ENCODE measurements around the gene TOM1L2. TPM values are rescaled to one million over a fixed set of nuclear protein-coding genes. Genes with fewer than 3 reads are reported as not detected.

Gene TOM1L2
- total RNA-seq, 1 experiment from 2014 or later: 45.2 TPM

DNA sequence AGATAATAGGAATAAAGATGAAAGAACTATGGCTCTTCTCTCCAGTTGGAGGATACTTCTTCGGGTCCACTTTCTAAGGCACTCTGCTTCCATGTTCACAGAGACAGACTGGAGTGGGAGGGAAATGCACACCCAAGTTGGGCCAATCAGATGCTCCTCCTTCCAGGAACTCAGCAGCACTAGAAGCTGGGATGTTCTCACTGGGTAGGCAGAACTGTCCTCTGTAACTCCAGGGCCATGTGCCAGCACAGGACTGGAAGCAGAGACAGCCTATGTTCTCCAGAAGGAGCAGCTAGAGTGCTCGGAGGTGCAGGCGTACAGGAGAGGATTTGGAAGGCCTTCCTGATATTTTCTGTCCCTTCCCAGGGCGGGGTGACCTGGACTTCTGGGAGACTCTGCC is 85.5 kb downstream of the TOM1L2 start:
- intact Hi-C loops (cut with micrococcal nuclease; ENCODE audit: unreplicated experiment) (no loop called here), in situ Hi-C loops (cut with HindIII; ENCODE audit: low pct_unique_long_range_greater_than_20kb, low sequenced_read_pairs) (no loop called here)
- POLR2A ChIA-PET: interaction anchor here (0.6 kb wide), 1 partner anchor 69 kb away, joined by 3 read pairs; no protein-coding TSS in a partner anchor
- no peaks in the 10 kb centered on the region; the same call in 1 of the 2 replicates for H3K4me1 ChIP-seq (ENCODE audit: control insufficient read depth, insufficient read depth, low read length)
- H3K27ac ChIP-seq (ENCODE audit: low read length): no peak overlapping the region
- BruUV-seq (replicated peaks): no TSS peak
- CTCF ChIA-PET: no interaction called here
- no peak for TF ChIP-seq TCF7L2 (IDR thresholded peaks at IDR 0.05; ENCODE audit: low read depth, low read length)
- TF ChIP-seq, protein P1, sequence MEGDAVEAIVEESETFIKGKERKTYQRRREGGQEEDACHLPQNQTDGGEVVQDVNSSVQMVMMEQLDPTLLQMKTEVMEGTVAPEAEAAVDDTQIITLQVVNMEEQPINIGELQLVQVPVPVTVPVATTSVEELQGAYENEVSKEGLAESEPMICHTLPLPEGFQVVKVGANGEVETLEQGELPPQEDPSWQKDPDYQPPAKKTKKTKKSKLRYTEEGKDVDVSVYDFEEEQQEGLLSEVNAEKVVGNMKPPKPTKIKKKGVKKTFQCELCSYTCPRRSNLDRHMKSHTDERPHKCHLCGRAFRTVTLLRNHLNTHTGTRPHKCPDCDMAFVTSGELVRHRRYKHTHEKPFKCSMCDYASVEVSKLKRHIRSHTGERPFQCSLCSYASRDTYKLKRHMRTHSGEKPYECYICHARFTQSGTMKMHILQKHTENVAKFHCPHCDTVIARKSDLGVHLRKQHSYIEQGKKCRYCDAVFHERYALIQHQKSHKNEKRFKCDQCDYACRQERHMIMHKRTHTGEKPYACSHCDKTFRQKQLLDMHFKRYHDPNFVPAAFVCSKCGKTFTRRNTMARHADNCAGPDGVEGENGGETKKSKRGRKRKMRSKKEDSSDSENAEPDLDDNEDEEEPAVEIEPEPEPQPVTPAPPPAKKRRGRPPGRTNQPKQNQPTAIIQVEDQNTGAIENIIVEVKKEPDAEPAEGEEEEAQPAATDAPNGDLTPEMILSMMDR (IDR thresholded peaks at IDR 0.05): no peak
- TF ChIP-seq REST (IDR thresholded peaks at IDR 0.05; ENCODE audit: insufficient read depth in 1 of 2, low read depth in 2 of 2, low read length in 1 of 2): no peak
- TF ChIP-seq SIN3A (IDR thresholded peaks at IDR 0.05; ENCODE audit: borderline replicate concordance, insufficient read depth, low read depth, low read length): no peak
- no peak for TF ChIP-seq POLR2AphosphoS5 (IDR thresholded peaks at IDR 0.05; ENCODE audit: low read depth, low read length)
- no peak overlapping the region for H3K4me3 ChIP-seq (ENCODE audit: low read depth in 2 of 2, low read length in 2 of 2)
- H3K27me3 ChIP-seq (ENCODE audit: control insufficient read depth, insufficient read depth, low read length): no peaks in the 10 kb centered on the region
- H3K9me3 ChIP-seq (ENCODE audit: control insufficient read depth, insufficient read depth, low read depth, low read length): no peaks in the 10 kb centered on the region
- ATAC-seq (no peak), DNase-seq (ENCODE audit: low read depth, low spot score) (no peak)
- no peaks in the 10 kb centered on the region for H3K36me3 ChIP-seq (ENCODE audit: control insufficient read depth, insufficient read depth, low read length)

DNA sequence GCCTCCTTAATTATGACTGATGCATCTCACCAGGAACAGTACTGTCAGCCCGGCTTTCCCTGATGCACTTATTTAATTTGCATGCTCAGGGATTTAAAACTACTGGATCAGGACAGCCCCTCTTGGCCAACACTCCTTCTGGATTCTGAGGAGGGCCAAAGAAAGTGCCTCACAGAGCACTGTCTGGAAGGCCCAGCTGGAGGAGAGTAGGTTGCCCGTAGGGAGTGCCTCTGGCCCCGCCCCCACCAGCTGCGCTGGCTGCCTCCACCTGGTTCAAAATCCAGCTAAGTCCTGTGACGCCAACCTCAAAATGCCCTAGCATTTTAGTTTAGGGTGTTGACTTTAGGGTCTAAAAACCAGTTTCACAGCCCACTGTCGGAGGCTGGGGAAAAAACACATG is 86.0 kb downstream of the TOM1L2 start:
- intact Hi-C loops (cut with micrococcal nuclease; ENCODE audit: unreplicated experiment): no loop called here
- H3K4me3 ChIP-seq (ENCODE audit: low read depth in 2 of 2, low read length in 2 of 2): no peak overlapping the region
- in situ Hi-C loops (cut with HindIII; ENCODE audit: low pct_unique_long_range_greater_than_20kb, low sequenced_read_pairs): no loop called here
- POLR2A ChIA-PET: no interaction called here
- H3K36me3 ChIP-seq (ENCODE audit: control insufficient read depth, insufficient read depth, low read length): no peaks in the 10 kb centered on the region
- ATAC-seq (no peak), DNase-seq (ENCODE audit: low read depth, low spot score) (no peak)
- no peaks in the 10 kb centered on the region for H3K9me3 ChIP-seq (ENCODE audit: control insufficient read depth, insufficient read depth, low read depth, low read length)
- no TSS peak for BruUV-seq (replicated peaks)
- TF ChIP-seq POLR2AphosphoS5 (IDR thresholded peaks at IDR 0.05; ENCODE audit: low read depth, low read length) (no peak), TCF7L2 (IDR thresholded peaks at IDR 0.05; ENCODE audit: low read depth, low read length) (no peak), SIN3A (IDR thresholded peaks at IDR 0.05; ENCODE audit: borderline replicate concordance, insufficient read depth, low read depth, low read length) (no peak), REST (IDR thresholded peaks at IDR 0.05; ENCODE audit: insufficient read depth in 1 of 2, low read depth in 2 of 2, low read length in 1 of 2) (no peak)
- TF ChIP-seq, protein P1 (IDR thresholded peaks at IDR 0.05): no peak
- no peaks in the 10 kb centered on the region for H3K27me3 ChIP-seq (ENCODE audit: control insufficient read depth, insufficient read depth, low read length)
- H3K27ac ChIP-seq (ENCODE audit: low read length): no peak overlapping the region
- CTCF ChIA-PET: no interaction called here
- no peaks in the 10 kb centered on the region; the same call in 1 of the 2 replicates for H3K4me1 ChIP-seq (ENCODE audit: control insufficient read depth, insufficient read depth, low read length)

Data from Panc1 (cell line).